NOMO-1 treated with DMSO at 0.1 percent for 48 hours (cell line): ENCODE results near the gene CABLES1.
"Not testable (repeated sequence)": the region's sequence is repeated elsewhere in the genome, so short reads cannot be mapped to it uniquely, and the experiment has no call there.

ENCODE experiments used
- DNase-seq: peaks from one replicate; lab custom pipeline; 2025; ENCODE audit not compliant: unreplicated experiment; lab: John Stamatoyannopoulos, UW

Gene CABLES1

DNA sequence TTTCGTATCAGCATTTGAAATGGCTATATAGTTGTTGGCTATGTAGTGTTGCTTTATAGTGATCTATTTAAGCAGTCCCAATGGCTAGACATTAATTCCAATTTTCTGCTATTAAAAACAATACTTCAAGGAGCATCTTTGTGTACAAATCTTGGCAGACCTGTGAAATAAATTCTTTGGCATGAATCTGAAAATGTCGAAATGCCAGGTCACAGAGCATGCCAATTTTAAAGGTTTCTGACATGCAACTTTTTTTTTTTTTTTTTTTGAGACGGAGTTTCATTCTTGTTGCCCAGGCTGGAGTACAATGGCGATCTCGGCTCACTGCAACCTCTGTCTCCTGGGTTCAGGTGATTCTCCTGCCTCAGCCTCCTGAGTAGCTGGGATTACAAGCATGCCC lies 26.8 kb upstream of the CABLES1 start:
- DNase-seq: no peak

DNA sequence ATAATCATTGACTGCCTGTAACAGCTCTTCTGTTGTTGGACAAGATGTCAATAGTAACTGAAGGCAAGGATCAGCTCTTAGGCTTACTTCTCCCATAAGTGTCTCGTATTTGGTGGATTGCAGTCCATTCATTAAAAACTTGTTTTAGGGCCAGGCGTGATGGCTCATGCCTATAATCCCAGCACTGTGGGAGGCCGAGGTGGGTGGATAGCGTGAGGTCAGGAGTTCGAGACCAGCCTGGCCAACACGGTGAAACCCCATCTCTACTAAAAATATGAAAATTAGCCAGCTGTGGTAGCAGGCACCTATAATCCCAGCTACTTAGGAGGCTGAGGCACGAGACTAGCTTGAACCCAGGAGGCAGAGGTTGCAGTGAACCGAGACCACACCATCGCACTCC lies 26.1 kb upstream of the CABLES1 start:
- DNase-seq: not testable (repeated sequence)

DNA sequence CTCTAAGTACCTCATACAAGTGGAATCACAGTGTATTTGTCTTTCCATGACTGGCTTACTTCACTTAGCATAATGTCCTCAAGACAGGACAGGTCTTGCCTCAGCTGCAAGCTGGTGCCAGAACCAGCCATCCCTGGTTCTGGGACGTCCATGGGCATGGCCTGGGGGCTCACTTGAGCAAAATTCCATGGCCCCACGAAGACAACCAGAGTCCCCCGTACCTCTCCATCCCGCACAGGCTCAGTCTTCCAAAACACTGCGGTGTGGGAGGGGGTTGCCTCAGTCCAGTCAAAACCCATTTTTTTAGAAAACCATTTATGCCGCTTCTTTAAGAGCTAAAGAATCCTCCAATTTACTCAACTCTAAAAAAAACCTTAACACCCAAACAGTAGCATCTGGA lies 21.7 kb upstream of the CABLES1 start:
- no peak for DNase-seq

DNA sequence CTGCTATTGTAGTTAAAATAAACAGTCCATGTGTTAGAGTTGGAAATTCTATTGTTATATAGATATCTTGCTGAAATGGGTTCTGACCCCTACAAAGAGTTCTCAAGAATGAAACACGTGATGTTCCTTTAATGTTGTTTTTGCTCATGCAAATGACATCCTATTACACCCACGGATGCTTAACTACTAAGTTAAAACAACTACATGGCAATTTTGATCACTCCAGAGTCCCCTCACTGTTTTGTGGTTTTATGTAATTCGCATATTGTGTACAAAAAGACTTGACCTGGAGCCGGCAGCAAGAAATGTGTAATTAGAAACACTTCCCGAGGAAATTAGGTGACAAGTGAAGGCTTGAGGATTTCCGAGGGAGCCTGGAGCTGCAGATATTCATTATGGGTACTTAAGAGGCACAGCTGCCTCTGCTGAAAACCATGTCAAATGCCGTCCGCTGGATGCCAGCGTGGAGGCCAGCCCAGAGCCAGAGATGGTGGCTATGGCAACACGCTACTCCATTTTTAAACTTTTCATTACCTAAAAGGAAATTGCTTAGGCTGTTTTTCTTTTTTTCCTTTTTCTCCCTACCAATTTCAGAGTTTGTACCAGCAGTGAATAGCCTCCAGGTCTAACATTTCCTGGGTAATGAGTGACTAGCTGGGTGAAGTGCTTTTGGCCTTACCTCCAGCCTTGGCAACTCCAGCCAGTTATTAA lies 21.0 kb upstream of the CABLES1 start:
- DNase-seq: no peak

DNA sequence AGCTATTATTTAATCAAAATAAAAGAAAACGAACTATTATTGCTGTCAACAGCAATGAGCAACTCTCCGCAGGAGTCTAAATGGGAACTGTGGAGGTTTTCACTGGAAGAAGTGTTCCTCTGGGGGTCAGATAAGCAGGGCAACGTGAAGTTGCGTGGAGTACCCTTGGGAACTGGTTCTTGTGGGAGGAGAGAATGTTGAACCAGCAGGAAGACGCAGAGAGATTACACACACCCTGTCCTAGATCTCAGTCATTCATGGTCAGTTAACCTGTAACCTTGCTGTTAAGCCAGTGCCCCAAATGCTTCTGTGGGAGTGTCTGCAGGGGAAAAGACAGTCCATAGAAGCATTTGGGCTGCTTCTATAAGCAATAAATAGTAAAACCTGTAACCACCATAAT lies 20.4 kb upstream of the CABLES1 start:
- no peak for DNase-seq

DNA sequence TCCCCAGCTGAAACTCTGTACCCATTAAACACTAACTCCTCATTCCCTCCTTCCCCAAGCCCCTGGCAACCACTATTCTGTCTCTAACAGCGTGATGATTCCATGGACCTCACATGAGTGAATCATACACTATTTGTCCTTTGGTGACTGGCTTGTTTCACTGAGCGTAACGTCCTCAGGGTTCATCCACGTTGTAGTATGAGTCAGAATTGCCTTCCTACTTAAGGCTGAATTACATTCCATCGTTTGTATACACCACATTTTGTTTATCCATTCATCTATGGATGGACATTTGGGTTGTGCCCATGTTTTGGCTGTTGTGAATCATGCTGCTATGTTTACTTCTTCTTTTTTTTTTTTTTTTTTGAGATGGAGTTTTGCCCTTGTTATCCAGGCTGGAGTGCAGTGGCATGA lies 19.6 kb upstream of the CABLES1 start:
- no peak for DNase-seq

DNA sequence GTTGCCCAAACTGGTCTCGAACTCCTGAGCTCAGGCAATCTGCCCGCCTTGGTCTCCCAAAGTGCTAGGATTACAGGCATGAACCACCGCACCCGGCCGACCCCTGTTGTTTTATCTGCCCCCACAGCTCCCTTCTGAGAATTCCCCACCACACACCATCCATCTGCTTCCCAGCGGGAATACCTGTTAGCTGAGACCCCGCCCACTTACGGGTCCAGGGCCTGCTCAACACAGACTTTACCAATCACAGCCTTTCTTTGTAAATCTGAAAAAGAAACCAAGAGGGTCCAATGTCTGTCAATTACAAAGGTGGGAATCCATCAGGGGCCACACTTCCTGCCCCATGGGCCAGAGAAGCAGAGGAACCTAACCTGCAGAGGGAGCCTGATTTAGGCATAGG lies 14.2 kb upstream of the CABLES1 start:
- no peak for DNase-seq

DNA sequence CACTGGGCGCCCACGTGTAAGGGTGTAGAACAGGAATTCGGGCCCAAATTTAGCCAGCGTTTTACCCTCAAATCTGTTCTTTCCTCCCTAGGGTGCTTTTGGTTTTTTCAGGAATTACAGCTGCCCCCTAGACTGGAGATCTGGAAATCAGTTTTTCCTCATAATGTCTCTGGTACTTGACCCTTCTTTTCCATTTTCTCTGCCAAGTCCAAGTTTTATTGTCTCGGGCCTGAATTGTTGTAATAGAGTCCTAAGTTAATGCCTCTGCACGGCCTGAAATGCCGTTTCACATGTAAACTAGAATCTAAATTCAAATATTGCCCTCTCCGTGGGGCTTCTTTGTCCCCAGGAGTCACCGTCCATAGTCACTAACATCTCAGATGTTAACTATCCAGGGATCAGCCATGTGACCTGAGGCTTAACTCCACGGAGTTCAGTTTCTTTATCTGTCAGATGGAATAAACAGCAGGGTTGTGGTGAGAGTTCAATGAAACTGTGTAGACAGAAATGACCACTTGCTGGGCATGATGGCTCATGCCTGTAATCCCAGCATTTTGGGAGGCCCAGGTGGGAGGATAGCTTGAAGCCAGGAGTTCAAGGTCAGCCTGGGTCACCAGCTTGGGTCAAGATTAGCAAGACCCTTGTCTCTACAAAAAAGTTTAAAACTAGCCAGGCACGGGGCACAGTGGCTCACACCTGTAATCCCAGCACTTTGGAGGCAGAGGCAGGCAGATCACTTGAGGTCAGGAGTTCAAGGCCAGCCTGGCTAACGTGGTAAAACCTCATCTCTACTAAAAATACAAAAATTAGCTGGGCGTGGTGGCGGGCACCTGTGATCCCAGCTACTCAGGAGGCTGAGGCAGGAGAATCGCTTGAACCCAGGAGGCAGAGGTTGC lies 12.7 kb upstream of the CABLES1 start:
- DNase-seq: no peak

DNA sequence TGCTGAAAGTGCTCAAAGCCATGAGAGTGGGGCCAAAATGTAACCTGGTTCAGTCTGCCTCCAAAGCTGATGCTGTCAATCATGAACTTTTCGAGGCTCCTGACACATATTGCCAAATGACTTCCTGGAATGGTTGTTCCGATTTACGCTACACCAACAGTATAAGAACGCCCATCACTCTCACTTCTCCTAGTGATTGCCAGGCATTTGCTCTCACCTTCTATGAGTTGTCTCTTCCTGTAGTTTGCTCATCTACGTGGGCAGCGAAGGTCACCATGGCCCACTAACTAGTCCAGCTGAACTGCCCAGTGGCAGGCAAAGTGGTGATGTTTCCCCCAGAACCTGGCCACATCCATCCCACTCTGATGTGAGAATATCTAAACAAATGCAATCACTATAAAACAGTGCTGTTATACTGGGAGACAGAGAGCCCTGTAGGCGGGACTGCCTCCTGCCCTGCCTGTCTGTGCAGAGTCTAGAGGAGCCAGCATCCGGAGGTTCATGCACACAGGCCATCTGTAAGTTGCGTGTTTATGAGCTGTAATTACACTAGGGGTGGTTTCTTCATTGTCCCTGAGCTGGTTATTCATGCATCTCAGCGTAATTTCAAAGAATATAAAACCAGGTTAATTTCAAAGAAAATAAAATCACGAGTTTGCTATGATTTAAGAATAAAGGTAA lies 8.8 kb upstream of the CABLES1 start:
- DNase-seq: peak; percentile 71

DNA sequence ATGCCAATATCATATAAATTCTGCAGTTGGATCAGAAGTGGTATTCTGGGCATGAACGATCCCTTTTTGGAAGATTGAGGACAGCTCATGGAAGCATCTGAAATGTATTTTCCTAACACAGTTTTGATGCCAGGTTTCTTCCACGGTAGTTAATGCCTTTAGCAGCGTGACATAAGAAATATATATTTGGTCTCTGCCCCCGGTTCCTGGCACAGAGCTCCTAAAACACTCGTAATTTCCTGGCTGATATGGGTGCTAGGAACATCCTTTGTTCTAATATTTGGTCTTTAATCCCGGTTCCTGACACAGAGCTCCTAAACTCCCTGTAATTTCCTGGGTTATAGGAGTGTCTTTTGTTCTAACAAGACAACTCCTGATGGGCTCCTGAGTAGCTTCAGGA lies 8.2 kb upstream of the CABLES1 start:
- no peak for DNase-seq

DNA sequence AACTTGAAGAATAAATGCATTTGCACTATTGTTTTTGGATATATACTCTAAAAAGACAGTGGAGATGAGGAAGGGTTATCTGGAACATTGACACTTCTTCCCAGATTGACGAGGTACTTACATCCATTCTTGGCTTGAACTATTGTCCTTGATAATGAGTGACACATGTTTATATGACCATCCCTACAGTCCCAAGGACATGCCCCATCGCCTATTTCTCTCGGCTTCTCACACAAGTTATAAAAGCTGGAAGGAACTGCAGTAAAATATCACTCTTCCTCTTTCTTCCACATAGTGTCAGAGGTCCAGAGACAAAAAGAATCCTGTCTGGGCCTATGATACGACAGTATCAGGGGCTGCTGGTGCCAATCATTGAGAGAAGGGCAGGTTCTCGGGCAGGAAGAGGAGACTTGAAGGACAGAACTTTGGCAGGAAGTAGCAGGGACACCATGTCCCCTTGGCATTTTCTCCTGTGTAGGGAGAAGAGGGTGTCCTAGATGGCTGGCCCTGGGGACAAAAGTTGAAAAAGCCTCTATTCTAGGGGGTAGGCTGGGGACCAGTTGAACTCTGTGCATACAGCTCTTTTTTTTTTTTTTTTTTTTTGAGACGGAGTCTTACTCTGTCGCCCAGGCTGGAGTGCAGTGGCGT lies 5.8 kb upstream of the CABLES1 start:
- DNase-seq: no peak

DNA sequence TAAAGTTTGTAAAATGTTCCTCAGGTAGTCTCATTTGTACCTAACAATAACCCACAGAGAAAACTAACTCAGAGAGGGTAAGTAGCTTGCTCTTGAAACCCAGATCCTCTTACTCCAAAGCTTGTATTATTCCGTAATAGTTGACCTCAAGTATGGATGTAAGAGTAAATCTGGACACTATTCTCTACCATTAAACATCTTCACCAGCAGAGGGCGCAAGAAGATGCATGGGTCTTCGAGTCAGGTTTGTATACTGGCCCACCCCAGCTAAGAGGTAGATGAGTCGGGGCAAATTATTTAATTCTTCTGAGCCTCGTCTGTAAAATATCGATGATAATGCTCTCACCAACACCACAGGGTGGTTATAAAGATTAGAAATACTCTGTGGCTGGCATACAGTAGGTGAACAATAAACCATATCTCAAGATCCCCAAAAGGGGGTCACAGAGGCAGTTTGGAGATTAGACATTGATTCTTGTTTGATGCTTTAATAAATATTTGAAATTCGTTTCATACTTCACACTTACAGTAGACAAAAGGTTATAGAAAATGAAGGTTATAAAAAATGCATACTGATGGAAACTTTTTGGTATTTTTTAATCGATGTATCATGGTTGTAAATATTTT lies 3.5 kb upstream of the CABLES1 start:
- peak; percentile 56 for DNase-seq

DNA sequence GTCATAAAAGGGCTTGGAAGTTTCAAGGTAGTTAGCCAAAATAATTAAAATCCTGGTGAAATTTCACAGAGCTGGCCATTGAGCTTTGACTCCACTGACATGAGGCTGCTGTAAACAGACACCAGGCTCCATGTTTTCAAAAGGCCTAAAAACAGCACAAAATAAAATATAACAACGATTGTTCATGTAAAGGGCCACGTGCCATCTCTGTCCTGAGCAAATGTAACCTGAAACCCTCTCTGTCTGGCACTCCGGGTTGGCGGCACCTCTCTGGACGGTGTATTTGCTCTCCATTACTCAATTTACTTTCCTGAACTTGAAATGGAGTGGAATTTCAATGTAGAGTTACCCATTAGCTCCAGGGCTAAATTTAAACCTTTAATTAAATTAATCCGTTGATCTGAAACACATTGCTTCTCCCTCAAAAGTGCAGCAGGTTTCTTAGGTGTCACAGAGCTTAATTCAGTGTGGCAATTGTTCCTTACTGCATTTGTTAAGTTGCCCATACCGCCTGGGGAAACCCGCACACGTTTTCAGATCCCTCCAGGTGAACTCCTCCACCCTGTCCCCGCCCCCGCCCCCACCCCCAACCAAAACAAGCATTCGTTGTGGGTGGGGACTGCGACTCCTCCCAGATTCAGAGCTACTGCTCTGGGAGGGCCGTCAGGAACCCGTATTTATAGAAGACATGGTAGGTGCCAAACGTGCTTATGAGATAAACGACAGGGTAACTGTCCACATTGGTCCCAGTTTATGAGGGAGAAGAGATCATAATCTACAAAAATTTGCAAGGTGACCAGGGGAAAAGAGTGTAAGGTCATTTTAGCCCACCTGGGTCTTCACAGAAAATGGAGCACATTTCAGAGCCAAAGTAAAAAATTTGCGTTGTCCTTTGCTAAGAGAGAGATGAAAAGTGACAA lies 1.2 kb upstream of the CABLES1 start:
- DNase-seq: no peak

DNA sequence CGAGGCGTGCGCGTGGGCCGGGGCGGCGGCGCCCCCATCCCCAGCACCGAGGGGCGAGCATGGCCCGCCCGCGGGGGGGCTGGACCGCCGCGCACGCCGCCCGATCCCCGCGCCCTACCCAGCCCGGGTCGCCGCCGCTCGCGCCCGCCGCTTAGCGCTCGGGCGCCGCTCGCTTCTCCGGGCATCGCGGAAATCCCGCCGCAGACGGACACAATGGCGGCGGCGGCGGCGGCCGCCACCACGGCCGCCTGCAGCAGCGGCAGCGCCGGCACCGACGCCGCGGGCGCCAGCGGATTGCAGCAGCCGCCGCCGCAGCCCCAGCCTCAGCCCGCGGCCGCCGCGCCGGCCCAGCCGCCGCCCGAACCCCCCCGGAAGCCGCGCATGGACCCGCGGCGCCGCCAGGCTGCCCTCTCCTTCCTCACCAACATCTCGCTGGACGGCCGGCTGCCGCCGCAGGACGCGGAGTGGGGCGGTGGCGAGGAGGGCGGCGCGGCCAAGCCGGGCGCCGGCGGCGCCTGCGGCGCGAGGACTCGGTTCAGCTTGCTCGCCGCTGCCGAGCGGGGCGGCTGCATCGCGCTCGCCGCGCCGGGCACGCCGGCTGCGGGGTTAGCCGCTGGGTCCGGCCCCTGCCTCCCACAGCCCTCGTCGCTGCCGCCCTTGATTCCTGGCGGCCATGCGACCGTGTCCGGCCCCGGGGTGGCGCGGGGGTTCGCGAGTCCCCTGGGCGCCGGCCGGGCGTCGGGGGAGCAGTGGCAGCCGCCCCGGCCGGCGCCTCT lies 453 bp downstream of the CABLES1 start:
- no peak for DNase-seq

DNA sequence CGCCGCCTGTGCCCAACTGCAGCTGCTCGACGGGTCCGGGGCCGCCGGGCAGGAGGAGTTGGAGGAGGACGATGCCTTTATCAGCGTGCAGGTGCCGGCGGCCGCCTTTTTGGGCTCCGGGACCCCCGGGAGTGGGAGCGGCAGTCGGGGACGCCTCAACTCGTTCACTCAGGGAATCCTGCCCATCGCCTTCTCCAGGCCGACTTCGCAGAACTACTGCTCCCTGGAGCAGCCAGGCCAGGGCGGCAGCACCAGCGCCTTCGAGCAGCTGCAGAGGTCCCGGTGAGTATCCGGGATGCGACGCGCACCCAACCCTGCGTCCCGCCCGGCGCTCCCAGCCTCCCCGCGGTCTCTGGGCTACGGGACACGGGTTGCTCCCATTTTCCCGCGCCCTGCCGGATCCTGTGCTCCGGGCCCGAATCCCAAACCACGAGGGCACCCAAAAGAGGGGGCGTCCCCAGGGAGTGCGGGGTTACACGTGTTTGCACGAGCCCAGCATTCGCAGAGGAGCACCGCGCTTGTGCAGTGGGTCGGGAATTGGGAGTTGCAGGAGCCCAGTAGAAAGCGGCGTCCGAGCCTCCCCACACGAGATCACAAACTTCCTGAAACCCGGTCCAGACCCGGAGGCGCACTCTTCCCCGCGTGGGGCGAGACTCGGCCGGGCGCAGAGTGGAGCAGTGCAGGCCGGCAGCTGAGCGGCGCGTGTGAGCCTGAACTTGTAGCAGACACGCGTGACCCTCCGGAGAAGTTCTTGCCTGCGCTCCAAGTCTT lies 1.2 kb downstream of the CABLES1 start:
- no peak for DNase-seq

DNA sequence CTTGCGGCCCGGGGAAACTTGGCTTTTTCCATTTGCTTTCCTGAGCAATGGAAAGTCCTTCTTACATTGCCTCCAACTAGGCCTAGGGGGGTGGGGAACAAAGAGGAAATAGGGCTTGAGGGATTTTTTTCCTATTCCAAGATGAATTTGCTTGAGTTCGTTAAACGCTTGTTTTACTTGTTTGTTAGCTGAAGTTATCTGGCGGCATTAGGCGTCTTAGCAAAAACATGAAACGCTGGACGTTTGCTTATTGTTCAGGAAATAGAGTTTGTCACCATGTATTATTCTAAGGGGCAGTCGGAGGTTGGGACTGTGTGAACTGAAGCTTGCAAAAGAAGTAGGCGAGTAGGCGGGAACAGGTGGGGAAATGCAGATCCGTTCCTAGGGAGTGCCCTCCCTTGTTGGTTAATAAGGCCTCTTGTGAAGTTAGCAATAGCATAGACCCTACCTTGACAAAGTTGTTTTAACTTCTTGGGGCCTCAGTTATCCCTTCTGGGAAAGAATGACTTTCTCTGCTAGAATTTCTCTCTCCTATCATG lies 1.9 kb downstream of the CABLES1 start:
- peak; percentile 2 for DNase-seq

DNA sequence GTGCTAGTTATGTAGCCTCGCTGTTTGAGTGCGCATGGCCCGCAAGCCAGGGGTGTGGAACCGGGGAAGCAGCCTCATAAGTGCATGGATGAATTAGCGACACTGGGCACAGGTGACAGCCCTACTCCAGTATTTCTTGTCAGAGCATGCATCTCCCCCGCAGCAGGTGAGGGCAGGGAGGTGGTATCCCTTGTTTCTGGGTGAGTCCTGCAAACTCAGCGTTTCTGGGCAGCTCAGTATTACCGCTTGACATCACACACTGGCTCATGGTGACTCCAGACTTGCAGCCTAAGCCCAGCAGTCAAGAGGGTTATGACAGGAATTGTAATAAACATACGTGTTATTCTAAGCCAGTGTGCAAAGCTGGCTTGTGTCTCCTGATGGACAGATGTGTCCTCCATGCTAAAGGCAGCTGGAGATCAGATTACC lies 2.5 kb downstream of the CABLES1 start:
- DNase-seq: no peak

DNA sequence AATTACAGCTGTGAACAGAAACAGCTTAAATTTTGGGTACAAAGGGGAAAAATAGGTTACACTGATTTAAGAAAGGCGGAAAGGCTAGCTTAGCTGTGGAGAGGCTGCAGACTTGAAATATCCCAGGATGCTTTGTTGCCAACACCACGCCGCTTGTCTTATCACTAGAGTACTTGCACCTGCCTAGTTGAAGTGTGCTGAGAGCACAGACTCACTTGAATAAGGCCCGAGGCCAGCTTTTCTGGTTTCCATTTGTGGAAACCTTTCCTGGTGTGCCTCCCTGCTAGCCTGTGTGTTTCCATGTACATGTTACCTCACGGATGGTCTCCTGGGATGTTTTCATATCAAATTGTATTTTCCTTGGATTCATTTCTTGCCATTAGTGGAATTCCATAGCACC lies 3.2 kb downstream of the CABLES1 start:
- DNase-seq: no peak
